SK-N-SH (cell line): ENCODE measurements around the gene ZBTB7B. TPM values are rescaled to one million over a fixed set of nuclear protein-coding genes. Genes with fewer than 3 reads are reported as not detected.
A peak's percentile ranks its signal among the peaks of the same experiment; 100 is the strongest.

Experiments
- CTCF ChIA-PET: fragments of 300-600, 350-600 bp; formaldehyde crosslinking; extraction: SDS; loops from one replicate; lab custom pipeline; 2021; lab: Yijun Ruan, JAX
- POLR2A ChIA-PET: fragments of 350-600 bp; sonication (Branson Sonifier 250); formaldehyde crosslinking; extraction: SDS; loops from one replicate; lab custom pipeline; 2020; ENCODE audit warnings: antibody characterized with exemption, inconsistent platforms; lab: Yijun Ruan, JAX
- DNase-seq: peaks from one replicate; pipeline ENCODE4 v3.0.0; 2012
- H2AFZ ChIP-seq: fragments of 200-600 bp; sonication (generic); 2 replicates; pipeline ENCODE4 v1.8.1; 2016; ENCODE audit warnings: antibody characterized with exemption, mild to moderate bottlenecking, low read depth
- H3F3A ChIP-seq: fragments of 200-600 bp; sonication (generic); replicated peaks from 2 replicates; pipeline ENCODE3; 2016; ENCODE audit warnings: antibody characterized with exemption, mild to moderate bottlenecking; ENCODE audit not compliant: insufficient read depth
- H3K27ac ChIP-seq, 2 experiments: fragments of 200-500 bp in 1 of 2; fragments of 200-600 bp in 1 of 2; sonication (Bioruptor generic) in 1 of 2; sonication (generic), shearing (Covaris generic) in 1 of 2; 2 replicates each; pipeline versions ENCODE4 v1.5.1 to v1.6.1; 2014 to 2016; ENCODE audit warnings: low read depth in 2 of 2, inconsistent platforms in 1 of 2, low read length in 1 of 2, mild to moderate bottlenecking in 1 of 2, mixed read lengths in 1 of 2
- H3K27me3 ChIP-seq: fragments of 200-600 bp; sonication (generic), shearing (Covaris generic); 2 replicates; pipeline ENCODE4 v1.6.1; 2016; ENCODE audit warnings: mixed run types; ENCODE audit not compliant: insufficient read depth
- H3K36me3 ChIP-seq, 2 experiments: fragments of 200-500 bp in 1 of 2; fragments of 200-600 bp in 1 of 2; sonication (Bioruptor generic) in 1 of 2; sonication (generic) in 1 of 2; replicated peaks in 1 of 2; 2 replicates each; pipeline versions ENCODE3 to v1.5.1; 2014 to 2016; ENCODE audit warnings: low read length in 1 of 2, mild to moderate bottlenecking in 1 of 2; ENCODE audit not compliant: insufficient read depth in 2 of 2, control insufficient read depth in 1 of 2
- H3K4me1 ChIP-seq, 2 experiments: fragments of 200-500 bp in 1 of 2; fragments of 200-600 bp in 1 of 2; sonication (Bioruptor generic) in 1 of 2; sonication (generic), shearing (Covaris generic) in 1 of 2; 2 replicates each; pipeline versions ENCODE4 v1.5.1 to v1.6.1; 2014 to 2016; ENCODE audit warnings: low read depth in 1 of 2, low read length in 1 of 2, mixed run types in 1 of 2; ENCODE audit not compliant: insufficient read depth in 2 of 2, control insufficient read depth in 1 of 2
- H3K4me2 ChIP-seq: fragments of 200-600 bp; sonication (generic), shearing (Covaris generic); 2 replicates; pipeline ENCODE4 v1.6.1; 2017; ENCODE audit warnings: mixed run types
- H3K4me3 ChIP-seq, 2 experiments: fragments of 200-500 bp in 1 of 2; fragments of 200-600 bp in 1 of 2; sonication (Bioruptor generic) in 1 of 2; sonication (generic), shearing (Covaris generic) in 1 of 2; 2 replicates each; pipeline versions ENCODE4 v1.5.1 to v1.8.1; 2014 to 2016; ENCODE audit warnings: low read depth in 2 of 2, inconsistent platforms in 1 of 2, low read length in 1 of 2, mild to moderate bottlenecking in 1 of 2, mixed read lengths in 1 of 2, moderate library complexity in 1 of 2
- H3K79me2 ChIP-seq: fragments of 200-600 bp; sonication (generic); 2 replicates; pipeline ENCODE4 v1.8.1; 2017; ENCODE audit warnings: mild to moderate bottlenecking; ENCODE audit not compliant: insufficient read depth
- H3K9ac ChIP-seq: fragments of 200-600 bp; sonication (generic); 2 replicates; pipeline ENCODE4 v1.6.1; 2017; ENCODE audit warnings: mixed run types
- H3K9me2 ChIP-seq: fragments of 200-600 bp; sonication (generic); 2 replicates; pipeline ENCODE4 v1.6.1; 2017; ENCODE audit warnings: mixed run types
- H3K9me3 ChIP-seq: fragments of 200-600 bp; sonication (generic); 2 replicates; pipeline ENCODE4 v1.6.1; 2017; ENCODE audit warnings: mixed run types, mild to moderate bottlenecking, moderate library complexity
- H4K20me1 ChIP-seq: fragments of 200-600 bp; sonication (generic); 2 replicates; pipeline ENCODE4 v1.6.1; 2017; ENCODE audit warnings: mild to moderate bottlenecking, mixed run types; ENCODE audit not compliant: insufficient read depth
- CHD2 ChIP-seq: fragments of 150-350 bp; IDR thresholded peaks from 2 replicates; pipeline ENCODE4 v1.6.1; 2018; ENCODE audit warnings: low read length; ENCODE audit not compliant: partially characterized antibody
- CTCF ChIP-seq: fragments of 200-600 bp; sonication (generic); IDR thresholded peaks from 2 replicates; pipeline ENCODE4 v1.6.1; 2017; ENCODE audit warnings: antibody characterized with exemption, mild to moderate bottlenecking, moderate library complexity
- ELF1 ChIP-seq: IDR thresholded peaks from 2 replicates; pipeline ENCODE4 v1.4.0; 2012
- FOSL2 ChIP-seq: IDR thresholded peaks from 2 replicates; pipeline ENCODE4 v1.4.0; 2012; ENCODE audit warnings: low read depth, mild to moderate bottlenecking, moderate library complexity, borderline replicate concordance
- FOXJ3 ChIP-seq: sonication (generic); formaldehyde crosslinking; IDR thresholded peaks from 2 replicates; pipeline ENCODE4 v1.5.1; 2020; ENCODE audit warnings: mild to moderate bottlenecking, missing genetic modification reagents
- GABPA ChIP-seq: IDR thresholded peaks from 2 replicates; pipeline ENCODE4 v1.4.0; 2012; ENCODE audit warnings: low read depth, mild to moderate bottlenecking
- GATA2 ChIP-seq: sonication (generic); formaldehyde crosslinking; IDR thresholded peaks from 2 replicates; pipeline ENCODE4 v1.5.0; 2020; ENCODE audit warnings: mild to moderate bottlenecking, missing genetic modification reagents
- IRF3 ChIP-seq: fragments of 150-350 bp; IDR thresholded peaks from 2 replicates; pipeline ENCODE4 v1.6.1; 2016; ENCODE audit warnings: mild to moderate bottlenecking, low read depth, low read length
- JUND ChIP-seq: IDR thresholded peaks from 2 replicates; pipeline ENCODE4 v1.4.0; 2012
- MAX ChIP-seq: IDR thresholded peaks from 2 replicates; pipeline ENCODE4 v1.4.0; 2012; ENCODE audit warnings: low read depth
- MXI1 ChIP-seq: IDR thresholded peaks from 2 replicates; pipeline ENCODE4 v1.6.1; 2012; ENCODE audit warnings: mild to moderate bottlenecking, low read depth, low read length, improper control_type of control experiment
- NRF1 ChIP-seq: IDR thresholded peaks from 2 replicates; pipeline ENCODE4 v1.6.1; 2012; ENCODE audit warnings: low read depth, mild to moderate bottlenecking, low read length
- POLR2AphosphoS5 ChIP-seq: IDR thresholded peaks from 2 replicates; pipeline ENCODE4 v1.6.1; 2012; ENCODE audit warnings: low read depth, low read length
- RCOR1 ChIP-seq: fragments of 150-350 bp; IDR thresholded peaks from 2 replicates; pipeline ENCODE4 v1.6.1; 2017; ENCODE audit warnings: antibody characterized with exemption, low read length
- SIN3A ChIP-seq: IDR thresholded peaks from 2 replicates; pipeline ENCODE4 v1.6.1; 2012; ENCODE audit warnings: low read depth, mild to moderate bottlenecking, low read length, moderate library complexity, borderline replicate concordance
- TAF1 ChIP-seq: IDR thresholded peaks from 2 replicates; pipeline ENCODE4 v1.6.1; 2012; ENCODE audit warnings: low read depth, mild to moderate bottlenecking, low read length, moderate library complexity, borderline replicate concordance
- TEAD4 ChIP-seq: IDR thresholded peaks from 2 replicates; pipeline ENCODE4 v1.4.0; 2012; ENCODE audit warnings: mild to moderate bottlenecking, borderline replicate concordance; ENCODE audit not compliant: insufficient read depth
- WGBS: methylation state at CpG from one replicate; pipeline ENCODE4 v1.1.6; 2017; ENCODE audit warnings: low lambda C conversion rate; 5-methylcytosine and 5-hydroxymethylcytosine counted together
- polyA plus RNA-seq, 3 experiments: library from polyadenylated mRNA; depleted of rRNA; stranded (reverse); fragments of >200 nt; gene quantifications; 2 replicates each; pipeline ENCODE4 v1.2.3, GENCODE V29; 2012

The ZBTB7B gene
- polyA plus RNA-seq, 1 of the 3 experiments (the other 2 are of a cell fraction) = 15.7 TPM

- H3K9me2 ChIP-seq = no peaks in the 10 kb centered on the region
- DNase-seq = no peak
- ChIA-PET POLR2A (interaction anchor here (0.5 to 3.7 kb wide), 15 partner anchors 8 to 198 kb away, joined by 3 to 25 read pairs (median 6); partner anchors contain the start of genes ADAM15, EFNA3, FLAD1 and LENEP), CTCF (interaction anchor here (0.7 to 37.5 kb wide), 9 partner anchors 9 to 197 kb away, joined by 3 to 640 read pairs (median 4); partner anchors contain the start of genes ADAM15, FLAD1, LENEP and PYGO2)
- peaks cover 70% of the 10 kb centered on the region for H3K79me2 ChIP-seq
- H3K36me3 ChIP-seq = peaks cover 30 to 32% of the 10 kb centered on the region in 2 experiments
- peaks cover 43% of the 10 kb centered on the region for H3F3A ChIP-seq
- H3K4me3 ChIP-seq = peak overlapping the region; percentile 77 to 90
- no peak overlapping the region for H2AFZ ChIP-seq
- no peak for TF ChIP-seq GATA2 (CRISPR knock-in tag)
- TF ChIP-seq ELF1 = no peak
- H3K9ac ChIP-seq = peak overlapping the region; percentile 88
- H3K4me1 ChIP-seq = peaks cover 18 to 61% of the 10 kb centered on the region in 2 experiments
- H3K27me3 ChIP-seq = no peaks in the 10 kb centered on the region
- H3K9me3 ChIP-seq = no peaks in the 10 kb centered on the region
- peak overlapping the region; percentile 98 for H3K4me2 ChIP-seq
- peaks cover 27% of the 10 kb centered on the region for H4K20me1 ChIP-seq
- 5% methylated on average over 13 of the region's 22 CpGs for WGBS
- peak overlapping the region; percentile 97 to 99 for H3K27ac ChIP-seq
Observed at GRCh38 chr1:154969860-154970452, 32.6 kb upstream of the ZBTB7B start.

- H3K79me2 ChIP-seq = peaks cover 70% of the 10 kb centered on the region
Observed at GRCh38 chr1:154970631-154971340, 31.8 kb upstream of the ZBTB7B start, which contains the start of gene SHC1. SHC1 (minus strand) TSS chr1:154970747; CDS start chr1:154970526, 221 bp downstream.

More at GRCh38 chr1:154970631-154971340, 31.8 kb upstream of the ZBTB7B start, which contains the start of gene SHC1:
- H3K27ac ChIP-seq = peak within 1 kb of the TSS; percentile 97 to 99
- H4K20me1 ChIP-seq = peaks cover 27% of the 10 kb centered on the region
- 6% methylated on average over 13 of the region's 15 CpGs for WGBS
- peaks cover 24 to 25% of the 10 kb centered on the region in 2 experiments for H3K36me3 ChIP-seq
- H3K4me2 ChIP-seq = peak within 1 kb of the TSS; percentile 98
- DNase-seq = peak; percentile 90
- H2AFZ ChIP-seq = no peak within 1 kb of the TSS
- no peaks in the 10 kb centered on the region for H3K9me2 ChIP-seq
- peaks cover 18 to 63% of the 10 kb centered on the region in 2 experiments for H3K4me1 ChIP-seq
- no peaks in the 10 kb centered on the region for H3K9me3 ChIP-seq
- H3K9ac ChIP-seq = peak within 1 kb of the TSS; percentile 88
- peaks cover 40% of the 10 kb centered on the region for H3F3A ChIP-seq
- no peaks in the 10 kb centered on the region for H3K27me3 ChIP-seq
- TF ChIP-seq TAF1 = peak; percentile 95
- TF ChIP-seq TEAD4 = no peak
- TF ChIP-seq GABPA = peak; percentile 66
- peak; percentile 53; the same call in 1 of the 2 replicates for TF ChIP-seq SIN3A
- peak; percentile 64; the same call in 1 of the 2 replicates for TF ChIP-seq FOSL2
- no peak for TF ChIP-seq NRF1
- TF ChIP-seq CHD2 = peak; percentile 71
- no peak for TF ChIP-seq IRF3
- peak; percentile 99 for TF ChIP-seq POLR2AphosphoS5
- no peak for TF ChIP-seq RCOR1
- peak; percentile 84 for TF ChIP-seq MXI1
- TF ChIP-seq JUND = peak; percentile 35; the same call in 1 of the 2 replicates
- peak; percentile 47 for TF ChIP-seq MAX
- TF ChIP-seq CTCF = no peak
- TF ChIP-seq FOXJ3 = no peak
- ChIA-PET CTCF (interaction anchor here (0.7 to 37.5 kb wide), 9 partner anchors 9 to 197 kb away, joined by 3 to 640 read pairs (median 7); partner anchors contain the start of genes FLAD1, LENEP, PYGO2 and ZBTB7B), POLR2A (interaction anchor here (0.5 to 3.7 kb wide), 15 partner anchors 9 to 197 kb away, joined by 3 to 25 read pairs (median 6); partner anchors contain the start of genes ADAM15, EFNA3, FLAD1 and LENEP)
- H3K4me3 ChIP-seq = peak within 1 kb of the TSS; percentile 77 to 90
